Lower lobe of right lung (tissue), 2 donors: Measurements from ENCODE around the gene PDHB. TPM values are rescaled to one million over a fixed set of nuclear protein-coding genes. Genes with fewer than 3 reads are reported as not detected.
"Not testable (repeated sequence)": the region's sequence is repeated elsewhere in the genome, so short reads cannot be mapped to it uniquely, and the experiment has no call there.

ENCODE experiments used
- ATAC-seq, 2 donors: fragments of 200-7000 bp; cut with Tn5 transposase; one replicate each; pipeline ENCODE4 v1.9.1; 2020 to 2022; ENCODE audit warnings: mild to moderate bottlenecking in 2 of 2, moderate library complexity in 2 of 2
- DNase-seq: peaks from one replicate; pipeline ENCODE4 v3.0.0-alpha.2; 2020
- H3K27ac ChIP-seq: fragments of 200-600 bp; one replicate; pipeline ENCODE4 v1.8.0; 2022
- H3K27me3 ChIP-seq: fragments of 200-600 bp; one replicate; pipeline ENCODE4 v1.8.0; 2022; ENCODE audit warnings: low read depth
- H3K36me3 ChIP-seq: fragments of 200-600 bp; one replicate; pipeline ENCODE4 v1.8.0; 2022; ENCODE audit warnings: mild to moderate bottlenecking
- H3K4me1 ChIP-seq: fragments of 200-600 bp; one replicate; pipeline ENCODE4 v1.8.0; 2022
- H3K4me3 ChIP-seq: fragments of 200-600 bp; one replicate; pipeline ENCODE4 v1.8.0; 2022; ENCODE audit warnings: mild to moderate bottlenecking
- H3K9me3 ChIP-seq: fragments of 200-600 bp; one replicate; pipeline ENCODE4 v1.8.0; 2022
- intact Hi-C: fragments of 100-400 bp; cut with DNase I; formaldehyde crosslinking; loops from one replicate; pipeline ENCODE4 v1.11.0; 2022
- total RNA-seq: library from RNA; stranded (reverse); fragmentation: NEBNext Ultra II Directional; extraction: Animal tissue kit (Norgen Biotek cat#: 25700); gene quantifications from one replicate; pipeline ENCODE4 v1.2.1, GENCODE V29; 2021
- TF ChIP-seq, protein P1 (sequence below): fragments of 200-600 bp; IDR thresholded peaks from one replicate; pipeline ENCODE4 v1.8.0; 2022; ENCODE audit warnings: antibody characterized with exemption, mild to moderate bottlenecking
- donor health status: DM: no; HTN: yes; CAD: no; lungs with severe emphysema.

PDHB gene
- total RNA-seq, 1 donor from 2014 or later = 47.7 TPM

DNA sequence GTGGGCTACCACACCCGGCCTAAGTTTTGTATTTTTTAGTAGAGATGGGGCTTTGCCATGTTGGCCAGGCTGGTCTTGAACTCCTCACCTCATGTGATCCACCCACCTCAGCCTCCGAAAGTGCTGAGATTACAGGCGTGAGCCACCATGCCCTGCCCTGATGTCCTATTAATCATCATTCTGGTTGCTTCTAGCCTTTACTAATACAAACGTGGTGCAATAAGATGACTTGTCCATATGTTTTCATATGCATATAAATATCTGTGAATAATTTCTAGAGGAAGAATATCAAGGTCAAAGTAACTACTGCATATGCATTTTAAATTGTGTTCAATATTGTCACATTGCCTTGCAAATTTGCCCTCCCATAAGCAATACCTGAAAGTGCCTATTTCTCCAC lies 25.5 kb upstream of the PDHB start:
- DNase-seq (no peak), ATAC-seq (no peak)
- H3K27ac ChIP-seq = no peak overlapping the region
- TF ChIP-seq, protein P1, sequence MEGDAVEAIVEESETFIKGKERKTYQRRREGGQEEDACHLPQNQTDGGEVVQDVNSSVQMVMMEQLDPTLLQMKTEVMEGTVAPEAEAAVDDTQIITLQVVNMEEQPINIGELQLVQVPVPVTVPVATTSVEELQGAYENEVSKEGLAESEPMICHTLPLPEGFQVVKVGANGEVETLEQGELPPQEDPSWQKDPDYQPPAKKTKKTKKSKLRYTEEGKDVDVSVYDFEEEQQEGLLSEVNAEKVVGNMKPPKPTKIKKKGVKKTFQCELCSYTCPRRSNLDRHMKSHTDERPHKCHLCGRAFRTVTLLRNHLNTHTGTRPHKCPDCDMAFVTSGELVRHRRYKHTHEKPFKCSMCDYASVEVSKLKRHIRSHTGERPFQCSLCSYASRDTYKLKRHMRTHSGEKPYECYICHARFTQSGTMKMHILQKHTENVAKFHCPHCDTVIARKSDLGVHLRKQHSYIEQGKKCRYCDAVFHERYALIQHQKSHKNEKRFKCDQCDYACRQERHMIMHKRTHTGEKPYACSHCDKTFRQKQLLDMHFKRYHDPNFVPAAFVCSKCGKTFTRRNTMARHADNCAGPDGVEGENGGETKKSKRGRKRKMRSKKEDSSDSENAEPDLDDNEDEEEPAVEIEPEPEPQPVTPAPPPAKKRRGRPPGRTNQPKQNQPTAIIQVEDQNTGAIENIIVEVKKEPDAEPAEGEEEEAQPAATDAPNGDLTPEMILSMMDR = no peak
- H3K4me1 ChIP-seq = peaks cover 14% of the 10 kb centered on the region
- intact Hi-C loops = no loop called here
- H3K36me3 ChIP-seq = no peaks in the 10 kb centered on the region
- no peaks in the 10 kb centered on the region for H3K27me3 ChIP-seq
- peaks cover 18% of the 10 kb centered on the region for H3K9me3 ChIP-seq
- H3K4me3 ChIP-seq = no peak overlapping the region

DNA sequence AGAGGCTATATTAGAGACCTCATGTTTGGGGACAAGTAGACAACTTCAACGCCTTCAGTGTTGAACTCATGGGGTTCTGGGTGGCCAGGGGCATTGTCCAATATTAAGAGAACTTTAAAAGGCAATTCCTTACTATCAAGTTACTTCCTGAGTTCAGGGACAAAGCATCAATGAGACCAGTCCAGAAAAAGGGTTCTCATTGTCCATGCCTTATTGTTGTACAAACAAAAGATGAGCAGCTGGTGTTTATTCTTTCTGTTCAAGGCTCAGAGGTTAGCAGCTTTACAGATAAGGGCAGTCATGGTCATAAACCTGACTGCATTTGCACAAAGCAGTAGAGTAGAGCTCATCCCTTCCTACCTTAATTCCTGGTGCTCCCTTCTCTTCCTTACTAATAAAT lies 18.5 kb upstream of the PDHB start:
- Histone ChIP-seq H3K27ac (no peak overlapping the region), H3K4me1 (no peaks in the 10 kb centered on the region), H3K27me3 (no peaks in the 10 kb centered on the region), H3K9me3 (peaks cover 18% of the 10 kb centered on the region), H3K4me3 (no peak overlapping the region), H3K36me3 (no peaks in the 10 kb centered on the region)
- intact Hi-C loops = no loop called here
- TF ChIP-seq, protein P1 = no peak
- ATAC-seq = no peak
- no peak for DNase-seq

- ATAC-seq = no peak
- Histone ChIP-seq H3K4me1 (no peaks in the 10 kb centered on the region), H3K27ac (no peak overlapping the region), H3K36me3 (no peaks in the 10 kb centered on the region), H3K4me3 (no peak overlapping the region), H3K9me3 (no peaks in the 10 kb centered on the region), H3K27me3 (no peaks in the 10 kb centered on the region)
- intact Hi-C loops = no loop called here
- TF ChIP-seq, protein P1 = no peak
- no peak for DNase-seq
Measured at GRCh38 chr3:58441514-58442450, 8.2 kb upstream of the PDHB start.

DNA sequence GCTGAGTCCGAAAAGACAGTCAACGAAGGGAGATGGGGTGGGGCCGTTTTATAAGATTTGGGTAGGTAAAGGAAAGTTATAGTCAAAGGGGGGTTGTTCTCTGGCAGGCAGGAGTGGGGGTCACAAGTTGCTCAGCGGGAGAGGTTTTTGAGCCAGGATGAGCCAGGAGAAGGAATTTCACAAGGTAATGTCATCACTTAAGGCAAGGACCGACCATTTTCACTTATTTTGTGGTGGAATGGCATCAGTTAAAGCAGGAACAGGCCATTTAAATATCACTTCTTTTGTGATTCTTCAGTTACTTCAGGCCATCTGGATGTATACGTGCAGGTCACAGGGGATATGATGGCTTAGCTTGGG lies 7.3 kb upstream of the PDHB start:
- H3K4me1 ChIP-seq, ATAC-seq, H3K36me3 ChIP-seq, H3K9me3 ChIP-seq, H3K27ac ChIP-seq, H3K27me3 ChIP-seq, DNase-seq, H3K4me3 ChIP-seq, intact Hi-C loops: not testable (repeated sequence)

GRCh38 chr3:58437276-58437675 lies 3.6 kb upstream of the PDHB start:
- DNase-seq, ATAC-seq, H3K27ac ChIP-seq, H3K27me3 ChIP-seq, intact Hi-C loops, H3K9me3 ChIP-seq, H3K36me3 ChIP-seq, H3K4me3 ChIP-seq: not testable (repeated sequence)
- H3K4me1 ChIP-seq = peaks cover 22% of the 10 kb centered on the region

DNA sequence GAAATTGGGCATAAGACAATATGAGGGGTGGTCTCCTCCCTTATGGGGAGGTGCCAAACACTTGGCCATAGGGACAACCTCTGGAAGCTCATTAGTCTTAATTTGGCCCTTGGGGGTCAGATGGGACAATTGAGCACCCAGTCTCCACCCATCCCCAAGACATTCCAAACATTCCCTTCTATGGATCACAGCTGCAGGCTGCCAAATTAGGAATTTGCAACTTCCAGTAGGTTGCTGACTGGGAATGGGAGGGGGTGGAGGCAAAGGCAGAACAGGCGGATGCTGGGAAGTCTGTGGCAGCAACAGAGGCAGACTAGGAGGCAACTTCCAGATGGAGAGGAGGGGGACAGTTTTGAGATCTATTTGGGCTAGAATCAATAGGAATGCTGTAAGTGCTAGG lies 1.4 kb upstream of the PDHB start:
- Histone ChIP-seq H3K36me3 (peaks cover 22% of the 10 kb centered on the region), H3K4me3 (no peak overlapping the region), H3K9me3 (no peaks in the 10 kb centered on the region), H3K27me3 (no peaks in the 10 kb centered on the region), H3K27ac (no peak overlapping the region), H3K4me1 (peaks cover 38% of the 10 kb centered on the region)
- ATAC-seq = no peak
- TF ChIP-seq, protein P1 = no peak
- intact Hi-C loops = no loop called here
- DNase-seq = no peak
